Endothelial cell of umbilical vein (primary cell): ENCODE data around the gene RRP15. TPM values are rescaled to one million over a fixed set of nuclear protein-coding genes. Genes with fewer than 3 reads are reported as not detected.

Source experiments
- BruUV-seq: library from RNA; stranded (reverse); fragments of 400-500 nt; replicated peaks from 2 replicates; lab custom pipeline; 2021; lab: Mats Ljungman, UMichigan
- CTCF ChIA-PET: fragments of 300-600, 350-600 bp; sonication (Branson Sonifier 250); formaldehyde crosslinking; loops from one replicate; lab custom pipeline; 2021; ENCODE audit warnings: antibody characterized with exemption, inconsistent platforms; lab: Charles Lee
- POLR2A ChIA-PET: fragments of 300-600, 350-600 bp; sonication (Branson Sonifier 250); formaldehyde crosslinking; loops from one replicate; lab custom pipeline; 2021; ENCODE audit warnings: antibody characterized with exemption, inconsistent platforms; lab: Charles Lee
- DNase-seq: peaks from one replicate; pipeline ENCODE4 v3.0.0-alpha.2; 2011; ENCODE audit warnings: low read depth, low spot score
- FAIRE-seq: peaks from 2 replicates; lab custom pipeline; 2011; peaks lifted over from hg19 to GRCh38; lab: Jason Lieb, UNC
- H2AFZ ChIP-seq: 2 replicates; pipeline ENCODE4 v1.6.0; 2012; ENCODE audit warnings: low read depth, low read length, control low read depth, inconsistent platforms
- H3K27ac ChIP-seq: 2 replicates; pipeline ENCODE4 v1.5.1; 2011; ENCODE audit warnings: low read depth, mild to moderate bottlenecking, control low read depth, low read length, moderate library complexity; ENCODE audit not compliant: insufficient read depth
- H3K27me3 ChIP-seq, 2 experiments: 2 replicates each; pipeline versions ENCODE4 v1.6.0 to v1.6.1; 2011; ENCODE audit warnings: low read length in 2 of 2, mixed read lengths in 1 of 2; ENCODE audit not compliant: control insufficient read depth in 2 of 2, insufficient read depth in 2 of 2
- H3K36me3 ChIP-seq, 2 experiments: 2 replicates in 1 of 2; 3 replicates in 1 of 2; pipeline ENCODE4 v1.5.1; 2011; ENCODE audit warnings: low read length in 2 of 2, mild to moderate bottlenecking in 1 of 2, moderate library complexity in 1 of 2; ENCODE audit not compliant: control insufficient read depth in 2 of 2, insufficient read depth in 2 of 2; ENCODE audit errors: extremely low read depth in 1 of 2
- H3K4me1 ChIP-seq: 3 replicates; pipeline ENCODE4 v1.5.1; 2011; ENCODE audit warnings: mild to moderate bottlenecking, low read length; ENCODE audit not compliant: control insufficient read depth, insufficient read depth; ENCODE audit errors: extremely low read depth
- H3K4me2 ChIP-seq: 2 replicates; pipeline ENCODE4 v1.6.1; 2011; ENCODE audit warnings: low read length, control low read depth, mixed read lengths; ENCODE audit not compliant: insufficient read depth
- H3K4me3 ChIP-seq, 3 experiments: fragments of 200-600 bp in 1 of 3; sonication (generic), shearing (Covaris generic) in 1 of 3; replicated peaks in 1 of 3; 2 replicates each; pipeline ENCODE4 v1.5.1; 2011 to 2016; ENCODE audit warnings: control low read depth in 3 of 3, low read length in 3 of 3, mild to moderate bottlenecking in 2 of 3, inconsistent platforms in 1 of 3, low read depth in 1 of 3, moderate library complexity in 1 of 3; ENCODE audit not compliant: insufficient read depth in 1 of 3
- H3K79me2 ChIP-seq: 2 replicates; pipeline ENCODE4 v1.6.0; 2012; ENCODE audit warnings: low read length, inconsistent platforms; ENCODE audit not compliant: control insufficient read depth, insufficient read depth
- H3K9ac ChIP-seq: replicated peaks from 2 replicates; pipeline ENCODE3; 2011; ENCODE audit warnings: low read length, control low read depth; ENCODE audit not compliant: insufficient read depth; ENCODE audit errors: extremely low read depth
- H3K9me1 ChIP-seq: replicated peaks from 3 replicates; pipeline ENCODE4 v1.6.0; 2011; ENCODE audit warnings: mild to moderate bottlenecking, low read length; ENCODE audit not compliant: control insufficient read depth, insufficient read depth; ENCODE audit errors: extremely low read depth
- H3K9me3 ChIP-seq: replicated peaks from 2 replicates; pipeline ENCODE4 v1.5.1; 2012; ENCODE audit warnings: low read length, inconsistent platforms; ENCODE audit not compliant: control insufficient read depth, insufficient read depth
- H4K20me1 ChIP-seq: replicated peaks from 2 replicates; pipeline ENCODE3; 2011; ENCODE audit warnings: mild to moderate bottlenecking, low read length; ENCODE audit not compliant: control insufficient read depth, insufficient read depth; ENCODE audit errors: extremely low read depth
- CTCF ChIP-seq, 2 donors: IDR thresholded peaks; 1 replicate in 1 of 2; 2 replicates in 1 of 2; pipeline ENCODE4 v1.5.1; 2011; ENCODE audit warnings: low read length in 2 of 2, mild to moderate bottlenecking in 2 of 2, moderate library complexity in 2 of 2, control low read depth in 1 of 2, inconsistent platforms in 1 of 2, low read depth in 1 of 2; ENCODE audit not compliant: insufficient read depth in 1 of 2; ENCODE audit errors: extremely low read depth in 1 of 2
- EZH2 ChIP-seq: IDR thresholded peaks from 2 replicates; pipeline ENCODE4 v1.6.1; 2012; ENCODE audit warnings: borderline replicate concordance, low read depth, mild to moderate bottlenecking, moderate library complexity, low read length, inconsistent platforms; ENCODE audit not compliant: severe bottlenecking
- FOS ChIP-seq: IDR thresholded peaks from 2 replicates; pipeline ENCODE4 v1.6.1; 2011; ENCODE audit warnings: mild to moderate bottlenecking, low read length, moderate library complexity, borderline replicate concordance; ENCODE audit not compliant: insufficient read depth
- GATA2 ChIP-seq: IDR thresholded peaks from 2 replicates; pipeline ENCODE4 v1.7.0; 2011; ENCODE audit warnings: low read depth, mild to moderate bottlenecking, moderate library complexity, mixed read lengths, low read length; ENCODE audit not compliant: insufficient read length, insufficient read depth
- JUN ChIP-seq: IDR thresholded peaks from 2 replicates; pipeline ENCODE4 v1.6.1; 2011; ENCODE audit warnings: borderline replicate concordance, low read depth; ENCODE audit not compliant: insufficient read length, insufficient read depth
- MAX ChIP-seq: IDR thresholded peaks from 2 replicates; pipeline ENCODE4 v1.6.1; 2011; ENCODE audit not compliant: insufficient read depth, insufficient read length
- MYC ChIP-seq: IDR thresholded peaks from one replicate; pipeline ENCODE4 v1.6.1; 2011; ENCODE audit warnings: mild to moderate bottlenecking, low read depth, low read length
- POLR2A ChIP-seq: IDR thresholded peaks from 2 replicates; pipeline ENCODE4 v1.6.1; 2012; ENCODE audit warnings: low read depth, mild to moderate bottlenecking, control low read depth, low read length
- POLR2AphosphoS5 ChIP-seq: IDR thresholded peaks from 2 replicates; pipeline ENCODE4 v1.6.1; 2012; ENCODE audit warnings: low read depth, mild to moderate bottlenecking, control low read depth, low read length, moderate library complexity; ENCODE audit not compliant: insufficient read depth
- dilution Hi-C: fragments of 300-500 bp; cut with MboI; formaldehyde crosslinking; loops from one replicate; pipeline ENCODE4 v1.15.0; 2019; ENCODE audit warnings: low sequenced_read_pairs; ENCODE audit not compliant: extremely low pct_ligation_motif_present
- intact Hi-C: fragments of 100-400 bp; cut with micrococcal nuclease; formaldehyde crosslinking; loops from one replicate; pipeline ENCODE4 v1.10.0; 2022
- polyA plus RNA-seq, 4 experiments: library from polyadenylated mRNA; depleted of rRNA in 3 of 4; stranded (reverse) in 3 of 4; unstranded in 1 of 4; fragments of >200 nt; gene quantifications; 2 replicates each; pipeline versions ENCODE4 v1.2.1 to v1.2.3, GENCODE V29; 2011 to 2012; ENCODE audit warnings: missing spikeins in 1 of 4
- total RNA-seq: library from RNA; stranded (reverse); gene quantifications from 2 replicates; pipeline ENCODE4 v1.2.3, GENCODE V29; 2021

RRP15 gene
- total and polyA plus RNA-seq, 2 donors (not counting 3 experiments of a cell fraction or from before 2014, with no cell fraction given): 1.0 to 17.3 TPM

GRCh38 chr1:218345673-218346390 is 60.7 kb downstream of the RRP15 start:
- ChIA-PET POLR2A (interaction anchor here (1.2 kb wide), 1 partner anchor 153 kb away, joined by 3 read pairs; no protein-coding TSS in a partner anchor), CTCF (interaction anchor here (0.6 to 9.8 kb wide), 16 partner anchors 9 to 1315 kb away, joined by 3 to 161 read pairs (median 4); no protein-coding TSS in a partner anchor)
- H3K9me1 ChIP-seq: no peaks in the 10 kb centered on the region
- no peaks in the 10 kb centered on the region for H3K27me3 ChIP-seq
- intact Hi-C loops: loop anchor here (1.0 to 5.0 kb wide), 8 partner anchors 31 to 981 kb away; no protein-coding TSS in a partner anchor
- peaks cover 32% of the 10 kb centered on the region for H3K4me1 ChIP-seq
- no peaks in the 10 kb centered on the region for H3K79me2 ChIP-seq
- TF ChIP-seq JUN: no peak
- peak; percentile 77 for TF ChIP-seq POLR2AphosphoS5
- no peak for TF ChIP-seq MAX
- TF ChIP-seq GATA2: no peak
- peak; percentile 75 for TF ChIP-seq POLR2A
- no peak for TF ChIP-seq FOS
- no peak for TF ChIP-seq CTCF (IDR thresholded peaks at IDR 0.05; ENCODE audit: extremely low read depth in 1 of 2, insufficient read depth in 1 of 2, low read depth in 1 of 2, low read length in 2 of 2)
- no peak for TF ChIP-seq EZH2
- no peak for TF ChIP-seq MYC
- H2AFZ ChIP-seq: peak overlapping the region; percentile 41
- H4K20me1 ChIP-seq: no peaks in the 10 kb centered on the region
- FAIRE-seq (no peak), DNase-seq (peak; percentile 74)
- peak overlapping the region; percentile 86 to 95 (median 88) for H3K4me3 ChIP-seq
- H3K27ac ChIP-seq: peak overlapping the region; percentile 85
- peak overlapping the region; percentile 96 for H3K9ac ChIP-seq
- no peaks in the 10 kb centered on the region for H3K9me3 ChIP-seq
- no TSS peak for BruUV-seq
- peak overlapping the region; percentile 98 for H3K4me2 ChIP-seq
- dilution Hi-C loops: no loop called here
- H3K36me3 ChIP-seq: no peaks in the 10 kb centered on the region
